Measurements from ENCODE around the gene ACAP2. TPM values are rescaled to one million over a fixed set of nuclear protein-coding genes. Genes with fewer than 3 reads are reported as not detected.
"Not testable (repeated sequence)": the region's sequence is repeated elsewhere in the genome, so short reads cannot be mapped to it uniquely, and the experiment has no call there.

The ACAP2 gene
- total and polyA plus RNA-seq, 10 donors, result 11.2 to 127 (median 97.9) TPM

- no peak for DNase-seq
- intact Hi-C loops (cut with DNase I; ENCODE audit: low total_unique reads), result no loop called here
- no peak overlapping the region for H3K27ac ChIP-seq
- no peaks in the 10 kb centered on the region for H3K27me3 ChIP-seq (replicated peaks in 1 of 7)
- WGBS, 5 donors, result 92 to 100% (median 98%) methylated on average over 2 of the region's 2 CpGs
- H3K4me1 ChIP-seq, result peaks cover 0 to 4% (median 0%) of the 10 kb centered on the region in 6 donors
- H3K9me3 ChIP-seq, result peaks cover 0 to 10% (median 0%) of the 10 kb centered on the region in 8 donors
- no peak overlapping the region for H3K4me3 ChIP-seq
- TF ChIP-seq POLR2A (IDR thresholded peaks at IDR 0.05), result no peak
- no peak for TF ChIP-seq CTCF (IDR thresholded peaks at IDR 0.05 in 8 of 11, conservative IDR thresholded peaks at IDR 0.05 in 3 of 11)
- no peak for TF ChIP-seq POLR2AphosphoS5 (IDR thresholded peaks at IDR 0.05)
- H3K36me3 ChIP-seq, result peaks cover 0 to 61% (median 11%) of the 10 kb centered on the region in 6 donors
Observed at GRCh38 chr3:195365371-195365770, 77.4 kb downstream of the ACAP2 start.

GRCh38 chr3:195357797-195358196 lies 85.0 kb downstream of the ACAP2 start:
- intact Hi-C loops (cut with DNase I; ENCODE audit: low total_unique reads); H3K4me3 ChIP-seq; H3K9me3 ChIP-seq; H3K27ac ChIP-seq; DNase-seq; H3K27me3 ChIP-seq (replicated peaks in 1 of 7): not testable (repeated sequence)
- WGBS, 5 donors, result 62 to 89% (median 78%) methylated on average over 2 of the region's 2 CpGs
- Histone ChIP-seq H3K36me3 (peaks cover 0 to 41% (median 18%) of the 10 kb centered on the region in 6 donors), H3K4me1 (peaks cover 0 to 37% (median 3%) of the 10 kb centered on the region in 6 donors)

- Histone ChIP-seq H3K4me3 (no peak overlapping the region), H3K27me3 (replicated peaks in 1 of 7) (no peaks in the 10 kb centered on the region), H3K4me1 (peaks cover 0 to 37% (median 3%) of the 10 kb centered on the region in 6 donors), H3K9me3 (peaks cover 0 to 4% (median 0%) of the 10 kb centered on the region in 8 donors), H3K27ac (no peak overlapping the region), H3K36me3 (peaks cover 0 to 46% (median 18%) of the 10 kb centered on the region in 6 donors)
- TF ChIP-seq POLR2A (IDR thresholded peaks at IDR 0.05) (no peak), POLR2AphosphoS5 (IDR thresholded peaks at IDR 0.05) (peak in 1 of 3 donors; percentile 13)
- intact Hi-C loops (cut with DNase I; ENCODE audit: low total_unique reads), result no loop called here
- WGBS, 5 donors, result 86 to 91% (median 88%) methylated on average over 12 to 16 of the region's 16 CpGs
- no peak for DNase-seq
Observed at GRCh38 chr3:195356151-195357086, 86.4 kb downstream of the ACAP2 start.

- Histone ChIP-seq H3K36me3 (peaks cover 0 to 60% (median 20%) of the 10 kb centered on the region in 6 donors), H3K4me1 (peaks cover 0 to 28% (median 0%) of the 10 kb centered on the region in 6 donors)
- DNase-seq; H3K27me3 ChIP-seq (replicated peaks in 1 of 7); intact Hi-C loops (cut with DNase I; ENCODE audit: low total_unique reads); H3K4me3 ChIP-seq; H3K9me3 ChIP-seq; H3K27ac ChIP-seq: not testable (repeated sequence)
- WGBS, 5 donors, result 49 to 79% (median 50%) methylated on average over 2 of the region's 2 CpGs
Observed at GRCh38 chr3:195354009-195354408, 88.8 kb downstream of the ACAP2 start.

GRCh38 chr3:195352895-195353488 lies 89.8 kb downstream of the ACAP2 start:
- intact Hi-C loops (cut with DNase I; ENCODE audit: low total_unique reads), result no loop called here
- Histone ChIP-seq H3K27ac (no peak overlapping the region), H3K36me3 (peaks cover 0 to 66% (median 21%) of the 10 kb centered on the region in 6 donors), H3K27me3 (replicated peaks in 1 of 7) (no peaks in the 10 kb centered on the region), H3K4me1 (peaks cover 0 to 28% (median 0%) of the 10 kb centered on the region in 6 donors), H3K9me3 (peaks cover 0 to 4% (median 0%) of the 10 kb centered on the region in 8 donors), H3K4me3 (no peak overlapping the region)
- no peak for TF ChIP-seq CTCF (IDR thresholded peaks at IDR 0.05 in 8 of 11, conservative IDR thresholded peaks at IDR 0.05 in 3 of 11)
- TF ChIP-seq POLR2A (IDR thresholded peaks at IDR 0.05), result no peak
- no peak for TF ChIP-seq POLR2AphosphoS5 (IDR thresholded peaks at IDR 0.05)
- 85 to 100% (median 90%) methylated on average over 4 of the region's 4 CpGs for WGBS, 5 donors
- no peak for DNase-seq

All from spleen (tissue), 11 donors.